ENCODE measurements around the gene OLFML2B.

The OLFML2B gene

GRCh38 chr1:161943737-161944136 is 79.9 kb downstream of the OLFML2B start:
- DNase-seq, result no peak

GRCh38 chr1:161941726-161942436 is 81.8 kb downstream of the OLFML2B start:
- DNase-seq, result no peak

- DNase-seq, result no peak
Measured at GRCh38 chr1:161940866-161941591, 82.6 kb downstream of the OLFML2B start.

GRCh38 chr1:161936786-161937185 is 86.9 kb downstream of the OLFML2B start:
- no peak for DNase-seq

GRCh38 chr1:161935264-161935663 is 88.4 kb downstream of the OLFML2B start:
- DNase-seq, result no peak

- no peak for DNase-seq
Measured at GRCh38 chr1:161933592-161934588, 89.8 kb downstream of the OLFML2B start.

All from NCI-H1048 (cell line).